ENCODE data around the gene TLX2.

GRCh38 chr2:74481431-74481830, 32.8 kb upstream of the TLX2 start:
- TF ChIP-seq CTCF (IDR thresholded peaks at IDR 0.05; ENCODE audit: low read length) (no peak), EZH2 (IDR thresholded peaks at IDR 0.05; ENCODE audit: borderline replicate concordance, low read length) (no peak)
